Parathyroid adenoma (tissue), 2 donors: ENCODE data around the gene PAEP.

Experiments used
- H2AFZ ChIP-seq: fragments of 300-600 bp; sonication (generic); one replicate; pipeline ENCODE4 v1.7.0; 2017; ENCODE audit warnings: antibody characterized with exemption, mild to moderate bottlenecking
- H3K27ac ChIP-seq: fragments of 300-600 bp; sonication (generic); one replicate; pipeline ENCODE4 v1.7.0; 2017
- H3K27me3 ChIP-seq: fragments of 300-600 bp; sonication (generic); one replicate; pipeline ENCODE4 v1.7.0; 2017; ENCODE audit warnings: low read length; ENCODE audit not compliant: control insufficient read depth, insufficient read depth
- H3K36me3 ChIP-seq: fragments of 300-600 bp; sonication (generic); one replicate; pipeline ENCODE4 v1.7.0; 2017; ENCODE audit warnings: low read length; ENCODE audit not compliant: control insufficient read depth, insufficient read depth
- H3K4me1 ChIP-seq: fragments of 300-600 bp; sonication (generic); one replicate; pipeline ENCODE4 v1.7.0; 2017; ENCODE audit warnings: control low read depth
- H3K4me2 ChIP-seq: fragments of 300-600 bp; sonication (generic); one replicate; pipeline ENCODE4 v1.7.0; 2017; ENCODE audit warnings: low read length
- H3K4me3 ChIP-seq: fragments of 300-600 bp; sonication (generic); one replicate; pipeline ENCODE4 v1.7.0; 2017; ENCODE audit warnings: low read depth, low read length
- H3K79me2 ChIP-seq: fragments of 300-600 bp; sonication (generic); one replicate; pipeline ENCODE4 v1.7.0; 2017; ENCODE audit warnings: control low read depth
- H3K9ac ChIP-seq: fragments of 300-600 bp; sonication (generic); one replicate; pipeline ENCODE4 v1.7.0; 2017; ENCODE audit warnings: mild to moderate bottlenecking
- H3K9me3 ChIP-seq: fragments of 300-600 bp; sonication (generic); one replicate; pipeline ENCODE4 v1.7.0; 2017; ENCODE audit warnings: low read length; ENCODE audit not compliant: control insufficient read depth
- CTCF ChIP-seq: fragments of 300-600 bp; sonication (generic); IDR thresholded peaks from one replicate; pipeline ENCODE4 v1.7.0; 2017; ENCODE audit warnings: antibody characterized with exemption, mild to moderate bottlenecking
- donor health status: primary hyperparathyroidism.

PAEP gene

GRCh38 chr9:135550344-135550918 is 11.1 kb upstream of the PAEP start:
- Histone ChIP-seq H2AFZ (no peak overlapping the region), H3K36me3 (no peaks in the 10 kb centered on the region), H3K9me3 (no peaks in the 10 kb centered on the region), H3K79me2 (no peaks in the 10 kb centered on the region), H3K9ac (no peak overlapping the region), H3K4me2 (no peak overlapping the region), H3K27me3 (no peaks in the 10 kb centered on the region), H3K4me1 (no peaks in the 10 kb centered on the region), H3K27ac (no peak overlapping the region), H3K4me3 (no peak overlapping the region)
- no peak for TF ChIP-seq CTCF

- no peaks in the 10 kb centered on the region for H3K27me3 ChIP-seq
- no peaks in the 10 kb centered on the region for H3K4me1 ChIP-seq
- no peak overlapping the region for H3K4me3 ChIP-seq
- no peak overlapping the region for H3K9ac ChIP-seq
- no peaks in the 10 kb centered on the region for H3K9me3 ChIP-seq
- H3K36me3 ChIP-seq = no peaks in the 10 kb centered on the region
- no peak for TF ChIP-seq CTCF
- no peak overlapping the region for H3K4me2 ChIP-seq
- no peak overlapping the region for H3K27ac ChIP-seq
- H3K79me2 ChIP-seq = no peaks in the 10 kb centered on the region
- no peak overlapping the region for H2AFZ ChIP-seq
Measured at GRCh38 chr9:135551031-135551430, 10.5 kb upstream of the PAEP start.

DNA sequence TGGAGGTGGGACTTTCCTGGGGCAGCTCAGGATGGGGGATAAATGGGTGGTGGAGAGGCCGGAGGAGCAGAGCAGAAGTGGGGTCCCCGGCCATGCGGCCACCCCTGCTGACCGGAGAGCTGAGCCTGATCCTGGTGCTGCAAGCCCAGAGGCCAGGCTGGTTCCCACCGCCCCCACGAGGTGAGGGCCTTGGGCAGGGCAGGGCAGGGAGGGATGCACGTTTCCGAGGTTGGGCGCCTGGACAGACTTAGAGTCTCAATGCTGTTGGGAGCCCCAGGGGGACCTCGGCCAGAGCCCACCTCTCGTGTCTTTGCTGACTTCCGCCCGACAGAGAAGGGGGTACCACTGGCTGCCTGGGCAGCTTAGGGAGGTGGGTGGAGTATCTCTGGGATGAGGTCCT is 10.1 kb upstream of the PAEP start:
- no peaks in the 10 kb centered on the region for H3K27me3 ChIP-seq
- H3K9me3 ChIP-seq = no peaks in the 10 kb centered on the region
- no peak for TF ChIP-seq CTCF
- H3K27ac ChIP-seq = no peak overlapping the region
- no peak overlapping the region for H3K9ac ChIP-seq
- H3K4me1 ChIP-seq = no peaks in the 10 kb centered on the region
- no peak overlapping the region for H3K4me3 ChIP-seq
- no peak overlapping the region for H2AFZ ChIP-seq
- H3K79me2 ChIP-seq = no peaks in the 10 kb centered on the region
- no peak overlapping the region for H3K4me2 ChIP-seq
- no peaks in the 10 kb centered on the region for H3K36me3 ChIP-seq

DNA sequence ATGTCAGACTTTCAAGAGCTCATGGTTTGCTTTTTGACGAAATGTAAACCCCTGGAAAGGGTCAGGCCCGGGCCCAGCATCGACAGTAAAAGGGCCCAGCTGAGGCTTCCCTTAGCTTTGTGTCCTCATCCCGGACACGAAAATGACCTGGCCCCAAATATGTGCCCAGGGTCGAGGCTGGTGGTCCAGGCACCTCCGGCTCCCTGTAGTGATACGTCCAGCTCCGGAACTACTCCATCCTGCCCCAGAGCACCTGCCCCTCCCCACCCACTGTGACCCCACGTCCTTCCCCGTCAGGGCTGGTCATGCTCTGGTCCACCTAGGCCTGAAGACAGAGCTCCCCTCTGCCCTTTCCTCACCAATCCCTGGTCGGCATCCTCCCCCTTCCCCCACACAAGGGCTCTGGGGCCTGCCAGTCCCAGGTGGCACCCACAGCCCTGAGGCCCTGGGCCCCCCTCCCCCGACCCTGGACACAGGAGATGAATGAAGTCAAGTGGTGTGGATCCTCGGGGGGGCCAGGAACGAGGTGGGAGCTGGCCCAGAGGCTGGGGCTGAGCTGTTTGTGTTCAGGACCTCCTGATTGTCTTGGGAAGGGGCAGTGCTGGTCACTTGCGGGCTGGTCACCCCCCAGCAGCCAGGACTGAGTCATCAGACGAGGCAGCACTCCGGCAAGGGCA is 9.4 kb upstream of the PAEP start:
- TF ChIP-seq CTCF = no peak
- Histone ChIP-seq H3K79me2 (no peaks in the 10 kb centered on the region), H3K9ac (no peak overlapping the region), H3K27me3 (no peaks in the 10 kb centered on the region), H3K4me3 (no peak overlapping the region), H3K36me3 (no peaks in the 10 kb centered on the region), H3K4me1 (no peaks in the 10 kb centered on the region), H3K27ac (no peak overlapping the region), H2AFZ (no peak overlapping the region), H3K4me2 (no peak overlapping the region), H3K9me3 (no peaks in the 10 kb centered on the region)

GRCh38 chr9:135552698-135553171 is 8.8 kb upstream of the PAEP start:
- no peak overlapping the region for H3K4me3 ChIP-seq
- H3K79me2 ChIP-seq = no peaks in the 10 kb centered on the region
- H3K4me2 ChIP-seq = no peak overlapping the region
- no peak overlapping the region for H3K27ac ChIP-seq
- no peaks in the 10 kb centered on the region for H3K36me3 ChIP-seq
- no peaks in the 10 kb centered on the region for H3K27me3 ChIP-seq
- no peaks in the 10 kb centered on the region for H3K4me1 ChIP-seq
- no peak overlapping the region for H2AFZ ChIP-seq
- H3K9ac ChIP-seq = no peak overlapping the region
- no peaks in the 10 kb centered on the region for H3K9me3 ChIP-seq
- no peak for TF ChIP-seq CTCF
